H1 (cell line): Measurements from ENCODE around the gene ZNF189. TPM values are rescaled to one million over a fixed set of nuclear protein-coding genes. Genes with fewer than 3 reads are reported as not detected.

Source experiments
- CTCF ChIA-PET: fragments of 300-600 bp; sonication (Branson Sonifier 250); formaldehyde crosslinking; loops from one replicate; lab custom pipeline; 2021; ENCODE audit not compliant: partially characterized antibody; lab: Charles Lee
- POLR2A ChIA-PET: fragments of 300-600 bp; sonication (Branson Sonifier 250); formaldehyde crosslinking; loops from one replicate; lab custom pipeline; 2021; ENCODE audit warnings: inconsistent platforms; ENCODE audit not compliant: partially characterized antibody; lab: Charles Lee
- DNase-seq, 2 experiments: peaks; one replicate each; pipeline versions ENCODE4 v3.0.0 to v3.0.0-alpha.2; 2010 to 2022; ENCODE audit warnings: low spot score in 2 of 2, low read depth in 1 of 2, mixed read lengths in 1 of 2
- FAIRE-seq: peaks from 2 replicates; lab custom pipeline; 2011; peaks lifted over from hg19 to GRCh38; lab: Jason Lieb, UNC
- H2AFZ ChIP-seq: 2 replicates; pipeline ENCODE4 v1.8.1; 2012; ENCODE audit warnings: low read length, inconsistent platforms
- H2AK5ac ChIP-seq: 2 replicates; pipeline ENCODE4 v1.6.1; 2013; ENCODE audit warnings: low read depth, low read length
- H2BK120ac ChIP-seq: replicated peaks from 2 replicates; pipeline ENCODE3; 2013; ENCODE audit warnings: low read depth, low read length, inconsistent platforms
- H2BK12ac ChIP-seq: 2 replicates; pipeline ENCODE4 v1.6.1; 2013; ENCODE audit warnings: low read depth, low read length
- H2BK15ac ChIP-seq: 2 replicates; pipeline ENCODE4 v1.6.1; 2013; ENCODE audit warnings: low read length
- H2BK20ac ChIP-seq: 2 replicates; pipeline ENCODE4 v1.6.1; 2013; ENCODE audit warnings: low read length
- H2BK5ac ChIP-seq: 2 replicates; pipeline ENCODE4 v1.6.1; 2013; ENCODE audit warnings: low read depth, low read length
- H3K14ac ChIP-seq: 2 replicates; pipeline ENCODE4 v1.6.1; 2013; ENCODE audit warnings: inconsistent platforms; ENCODE audit not compliant: insufficient read length
- H3K18ac ChIP-seq: 2 replicates; pipeline ENCODE4 v1.6.1; 2013; ENCODE audit warnings: low read length; ENCODE audit errors: extremely low read depth
- H3K23ac ChIP-seq: 2 replicates; pipeline ENCODE4 v1.6.1; 2013; ENCODE audit warnings: inconsistent platforms; ENCODE audit not compliant: insufficient read length
- H3K23me2 ChIP-seq: 2 replicates; pipeline ENCODE4 v1.6.1; 2013; ENCODE audit warnings: low read depth, low read length
- H3K27ac ChIP-seq: 2 replicates; pipeline ENCODE4 v1.6.1; 2011; ENCODE audit warnings: low read depth, low read length, inconsistent platforms
- H3K27me3 ChIP-seq, 4 experiments: replicated peaks in 1 of 4; 1 replicate in 1 of 4; 2 replicates in 3 of 4; pipeline versions ENCODE4 v1.6.1 to v1.8.1; 2011 to 2013; ENCODE audit warnings: low read length in 3 of 4, mild to moderate bottlenecking in 3 of 4, inconsistent platforms in 2 of 4, mixed read lengths in 2 of 4, moderate library complexity in 1 of 4; ENCODE audit not compliant: control insufficient read depth in 3 of 4, insufficient read depth in 3 of 4; ENCODE audit errors: extremely low read depth in 1 of 4
- H3K36me3 ChIP-seq, 4 experiments: 2 replicates each; pipeline versions ENCODE4 v1.6.1 to v1.8.1; 2011 to 2013; ENCODE audit warnings: mild to moderate bottlenecking in 4 of 4, low read length in 3 of 4, moderate library complexity in 2 of 4, control low read depth in 1 of 4, inconsistent platforms in 1 of 4; ENCODE audit not compliant: insufficient read depth in 4 of 4, control insufficient read depth in 2 of 4
- H3K4ac ChIP-seq: replicated peaks from 2 replicates; pipeline ENCODE3; 2013; ENCODE audit warnings: low read length, low read depth, mixed read lengths, inconsistent platforms; ENCODE audit not compliant: insufficient read length
- H3K4me1 ChIP-seq, 4 experiments: replicated peaks in 1 of 4; 1 replicate in 1 of 4; 2 replicates in 3 of 4; pipeline versions ENCODE4 v1.6.1 to v1.8.1; 2011 to 2013; ENCODE audit warnings: low read length in 3 of 4, inconsistent platforms in 2 of 4, mixed read lengths in 1 of 4; ENCODE audit not compliant: insufficient read depth in 4 of 4, control insufficient read depth in 3 of 4
- H3K4me2 ChIP-seq, 2 experiments: 2 replicates each; pipeline versions ENCODE4 v1.6.1 to v1.8.1; 2011 to 2013; ENCODE audit warnings: low read depth in 2 of 2, low read length in 2 of 2, control low read depth in 1 of 2, inconsistent platforms in 1 of 2, mild to moderate bottlenecking in 1 of 2; ENCODE audit not compliant: insufficient read depth in 1 of 2
- H3K4me3 ChIP-seq, 4 experiments: fragments of 200-600, 300-600 bp in 1 of 4; sonication (generic), shearing (Covaris generic), sonication (Bioruptor Twin) in 1 of 4; 2 replicates each; pipeline versions ENCODE4 v1.5.1 to v1.8.1; 2011 to 2016; ENCODE audit warnings: low read length in 4 of 4, low read depth in 3 of 4, control low read depth in 2 of 4, inconsistent platforms in 2 of 4, mild to moderate bottlenecking in 2 of 4, mixed read lengths in 1 of 4, moderate library complexity in 1 of 4; ENCODE audit not compliant: insufficient read depth in 2 of 4; ENCODE audit errors: extremely low read depth in 1 of 4
- H3K56ac ChIP-seq: replicated peaks from 2 replicates; pipeline ENCODE3; 2013; ENCODE audit warnings: low read depth, mild to moderate bottlenecking, mixed read lengths, low read length, inconsistent platforms; ENCODE audit not compliant: insufficient read length
- H3K79me1 ChIP-seq: 2 replicates; pipeline ENCODE4 v1.6.1; 2013; ENCODE audit warnings: low read depth, low read length, control low read depth
- H3K79me2 ChIP-seq, 2 experiments: 2 replicates each; pipeline versions ENCODE4 v1.6.1 to v1.8.1; 2012 to 2013; ENCODE audit warnings: low read length in 2 of 2, mild to moderate bottlenecking in 2 of 2, inconsistent platforms in 1 of 2; ENCODE audit not compliant: insufficient read depth in 2 of 2, control insufficient read depth in 1 of 2
- H3K9ac ChIP-seq, 4 experiments: replicated peaks in 1 of 4; 1 replicate in 1 of 4; 2 replicates in 3 of 4; pipeline versions ENCODE4 v1.6.1 to v1.8.1; 2011 to 2013; ENCODE audit warnings: low read depth in 3 of 4, low read length in 3 of 4, control low read depth in 2 of 4, mild to moderate bottlenecking in 2 of 4, moderate library complexity in 2 of 4, inconsistent platforms in 1 of 4; ENCODE audit errors: extremely low read depth in 1 of 4
- H3K9me3 ChIP-seq, 2 experiments: 2 replicates each; pipeline versions ENCODE4 v1.6.1 to v1.8.1; 2012 to 2013; ENCODE audit warnings: mild to moderate bottlenecking in 2 of 2, moderate library complexity in 2 of 2, control low read depth in 1 of 2, inconsistent platforms in 1 of 2, low read depth in 1 of 2, low read length in 1 of 2, mixed read lengths in 1 of 2; ENCODE audit not compliant: insufficient read depth in 2 of 2
- H4K20me1 ChIP-seq, 2 experiments: replicated peaks in 1 of 2; 2 replicates each; pipeline versions ENCODE3 to v1.8.1; 2011 to 2013; ENCODE audit warnings: inconsistent platforms in 2 of 2, low read length in 2 of 2, mild to moderate bottlenecking in 1 of 2; ENCODE audit not compliant: insufficient read depth in 2 of 2, control insufficient read depth in 1 of 2
- H4K5ac ChIP-seq: 2 replicates; pipeline ENCODE4 v1.6.1; 2013; ENCODE audit warnings: low read length, low read depth, mixed read lengths, inconsistent platforms; ENCODE audit not compliant: insufficient read length
- H4K8ac ChIP-seq: 2 replicates; pipeline ENCODE4 v1.8.0; 2013; ENCODE audit warnings: mild to moderate bottlenecking, moderate library complexity, low read length, inconsistent platforms; ENCODE audit not compliant: insufficient read depth; ENCODE audit errors: extremely low read depth
- H4K91ac ChIP-seq: replicated peaks from 2 replicates; pipeline ENCODE3; 2013; ENCODE audit warnings: low read length, mixed read lengths, inconsistent platforms; ENCODE audit not compliant: insufficient read length
- CEBPB ChIP-seq: IDR thresholded peaks from 2 replicates; pipeline ENCODE4 v1.6.1; 2012; ENCODE audit warnings: low read depth, low read length
- EZH2 ChIP-seq: fragments of 200-600 bp; sonication (generic); IDR thresholded peaks from 2 replicates; pipeline ENCODE4 v1.7.1; 2012; ENCODE audit warnings: low read depth, mild to moderate bottlenecking, moderate library complexity, low read length, inconsistent platforms; ENCODE audit not compliant: severe bottlenecking
- GABPA ChIP-seq: IDR thresholded peaks from 2 replicates; pipeline ENCODE4 v1.6.1; 2011; ENCODE audit warnings: mild to moderate bottlenecking, low read length, moderate library complexity, borderline replicate concordance; ENCODE audit not compliant: insufficient read depth
- JUN ChIP-seq: IDR thresholded peaks from 2 replicates; pipeline ENCODE4 v1.6.1; 2011; ENCODE audit warnings: low read depth, mild to moderate bottlenecking, improper control_type of control experiment, low read length
- MAFK ChIP-seq: IDR thresholded peaks from 2 replicates; pipeline ENCODE4 v1.6.1; 2012; ENCODE audit warnings: low read depth, mild to moderate bottlenecking, improper control_type of control experiment, low read length
- NANOG ChIP-seq: IDR thresholded peaks from 2 replicates; pipeline ENCODE4 v1.6.1; 2011; ENCODE audit warnings: low read length, low read depth, mild to moderate bottlenecking, inconsistent platforms; ENCODE audit not compliant: insufficient read depth, poor library complexity, severe bottlenecking
- RFX5 ChIP-seq: IDR thresholded peaks from 2 replicates; pipeline ENCODE4 v1.6.1; 2011; ENCODE audit warnings: low read depth, low read length, improper control_type of control experiment, borderline replicate concordance
- RXRA ChIP-seq: IDR thresholded peaks from 2 replicates; pipeline ENCODE4 v1.6.1; 2011; ENCODE audit warnings: low read depth, mild to moderate bottlenecking, low read length, moderate library complexity; ENCODE audit not compliant: insufficient read depth
- SAP30 ChIP-seq: fragments of 300-600 bp; sonication (generic); IDR thresholded peaks from 2 replicates; pipeline ENCODE4 v1.7.1; 2012; ENCODE audit warnings: low read length, moderate library complexity, mild to moderate bottlenecking, inconsistent platforms; ENCODE audit not compliant: insufficient read depth, insufficient replicate concordance
- SP4 ChIP-seq: IDR thresholded peaks from 2 replicates; pipeline ENCODE4 v1.6.1; 2012; ENCODE audit warnings: low read length, inconsistent platforms
- TAF7 ChIP-seq: optimal IDR thresholded peaks from 2 replicates; pipeline ENCODE3; 2011; ENCODE audit warnings: low read depth, mild to moderate bottlenecking, inconsistent platforms, low read length, moderate library complexity, borderline replicate concordance
- WGBS, 2 experiments: shearing (Covaris generic) in 1 of 2; methylation state at CpG; one replicate each; pipeline versions ENCODE4 v1.1.6 to v1.1.7; 2013 to 2015; ENCODE audit warnings: low lambda C conversion rate in 2 of 2, mixed read lengths in 2 of 2, inconsistent platforms in 1 of 2, low coverage in 1 of 2, missing lambda C conversion rate in 1 of 2; ENCODE audit not compliant: insufficient replicate concordance in 2 of 2, insufficient coverage in 1 of 2, insufficient read length in 1 of 2; ENCODE audit errors: extremely low coverage in 1 of 2, missing lambda C conversion rate in 1 of 2; 5-methylcytosine and 5-hydroxymethylcytosine counted together
- polyA plus RNA-seq, 7 experiments: library from polyadenylated mRNA; depleted of rRNA in 3 of 7; stranded (reverse) in 5 of 7; unstranded in 2 of 7; fragments of >200 nt in 5 of 7; fragments of 200-250 nt in 2 of 7; gene quantifications; 1 replicate in 5 of 7; 2 replicates in 1 of 7; 4 replicates in 1 of 7; pipeline versions ENCODE4 v1.2.1 to v1.2.3, GENCODE V29; 2011 to 2013; ENCODE audit warnings: missing spikeins in 2 of 7, mixed read lengths in 2 of 7
- total RNA-seq: library from RNA; stranded (reverse); fragmentation: NEBNext Ultra II Directional; extraction: Animal tissue kit (Norgen Biotek cat#: 25700); gene quantifications from 2 replicates; pipeline ENCODE4 v1.2.1, GENCODE V29; 2021
- TF ChIP-seq, protein P1 (sequence below): IDR thresholded peaks from 2 replicates; pipeline ENCODE4 v1.6.1; 2012; ENCODE audit warnings: low read length, inconsistent platforms

The ZNF189 gene
- total and polyA plus RNA-seq, 2 of the 8 experiments (the other 6 are each of a cell fraction or from before 2014, with no cell fraction given) = 1.9 to 12.3 TPM

DNA sequence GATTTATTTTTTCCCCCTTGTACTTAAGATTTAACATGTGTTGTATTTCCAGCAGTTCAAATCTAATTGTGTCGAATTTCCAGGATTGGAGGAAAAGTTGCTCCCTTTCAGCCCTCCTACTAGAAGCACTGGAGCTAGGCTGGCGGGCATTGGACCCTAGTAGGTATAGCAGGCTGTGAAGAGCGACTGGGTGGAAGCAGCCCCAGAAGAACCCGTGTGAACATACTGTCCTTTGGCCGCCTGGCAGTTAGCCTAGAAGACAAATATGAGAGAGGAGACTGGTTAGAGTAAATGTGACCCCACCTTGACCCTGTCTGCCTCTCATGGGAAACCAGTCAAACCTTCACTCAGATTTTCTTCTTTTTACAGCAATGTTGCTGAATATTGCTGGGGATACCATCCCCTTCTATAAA, 23.0 kb downstream of the ZNF189 start:
- H4K91ac ChIP-seq = no peak overlapping the region
- H2AFZ ChIP-seq = no peak overlapping the region
- H3K27me3 ChIP-seq = no peaks in the 10 kb centered on the region
- H3K9ac ChIP-seq = no peak overlapping the region
- TF ChIP-seq MAFK (no peak), RFX5 (no peak), SP4 (no peak), NANOG (no peak), RXRA (no peak), GABPA (no peak), SAP30 (no peak), EZH2 (no peak), JUN (no peak), TAF7 (no peak), CEBPB (no peak)
- TF ChIP-seq, protein P1, sequence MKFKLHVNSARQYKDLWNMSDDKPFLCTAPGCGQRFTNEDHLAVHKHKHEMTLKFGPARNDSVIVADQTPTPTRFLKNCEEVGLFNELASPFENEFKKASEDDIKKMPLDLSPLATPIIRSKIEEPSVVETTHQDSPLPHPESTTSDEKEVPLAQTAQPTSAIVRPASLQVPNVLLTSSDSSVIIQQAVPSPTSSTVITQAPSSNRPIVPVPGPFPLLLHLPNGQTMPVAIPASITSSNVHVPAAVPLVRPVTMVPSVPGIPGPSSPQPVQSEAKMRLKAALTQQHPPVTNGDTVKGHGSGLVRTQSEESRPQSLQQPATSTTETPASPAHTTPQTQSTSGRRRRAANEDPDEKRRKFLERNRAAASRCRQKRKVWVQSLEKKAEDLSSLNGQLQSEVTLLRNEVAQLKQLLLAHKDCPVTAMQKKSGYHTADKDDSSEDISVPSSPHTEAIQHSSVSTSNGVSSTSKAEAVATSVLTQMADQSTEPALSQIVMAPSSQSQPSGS = no peak
- no peak overlapping the region for H3K4ac ChIP-seq
- H2BK12ac ChIP-seq = no peak overlapping the region
- no peak overlapping the region for H2BK15ac ChIP-seq
- WGBS, 2 experiments = 89% methylated on average over 5 of the region's 5 CpGs; no CpG with 5 or more reads in 1 of the 2 experiments
- H3K36me3 ChIP-seq = no peaks in the 10 kb centered on the region
- H3K4me2 ChIP-seq = no peak overlapping the region
- no peak overlapping the region for H3K4me3 ChIP-seq
- no peak overlapping the region for H2BK120ac ChIP-seq
- ChIA-PET POLR2A (no interaction called here), CTCF (interaction anchor here (1.6 kb wide), 1 partner anchor 10 kb away, joined by 4 read pairs; no protein-coding TSS in a partner anchor)
- H3K27ac ChIP-seq = no peak overlapping the region
- no peak overlapping the region for H2BK20ac ChIP-seq
- no peak overlapping the region for H3K18ac ChIP-seq
- H3K79me2 ChIP-seq = no peaks in the 10 kb centered on the region
- H3K79me1 ChIP-seq = no peaks in the 10 kb centered on the region
- no peak overlapping the region for H2BK5ac ChIP-seq
- no peaks in the 10 kb centered on the region for H4K20me1 ChIP-seq
- H3K23me2 ChIP-seq = no peaks in the 10 kb centered on the region; the same call in 1 of the 2 replicates
- H4K8ac ChIP-seq = no peak overlapping the region
- DNase-seq (no peak), FAIRE-seq (no peak)
- no peaks in the 10 kb centered on the region for H3K9me3 ChIP-seq
- H2AK5ac ChIP-seq = no peak overlapping the region
- H3K14ac ChIP-seq = no peak overlapping the region
- no peak overlapping the region for H3K56ac ChIP-seq
- no peak overlapping the region for H3K23ac ChIP-seq
- H3K4me1 ChIP-seq = no peaks in the 10 kb centered on the region
- H4K5ac ChIP-seq = no peak overlapping the region
